Suprapubic skin (tissue), 3 donors: Measurements from ENCODE around the gene RARS2.

ENCODE experiments used
- EP300 ChIP-seq: sonication (generic); formaldehyde crosslinking; IDR thresholded peaks from one replicate; pipeline ENCODE4 v1.6.1; 2017; ENCODE audit warnings: antibody characterized with exemption
- TF ChIP-seq, protein P1 (sequence below), 2 donors: fragments of 200-600 bp in 1 of 2; fragments of 450-650 bp in 1 of 2; sonication (generic) in 1 of 2; IDR thresholded peaks; one replicate each; pipeline ENCODE4 v1.5.1; 2016 to 2019; ENCODE audit warnings: antibody characterized with exemption in 2 of 2, mild to moderate bottlenecking in 1 of 2, moderate library complexity in 1 of 2

DNA sequence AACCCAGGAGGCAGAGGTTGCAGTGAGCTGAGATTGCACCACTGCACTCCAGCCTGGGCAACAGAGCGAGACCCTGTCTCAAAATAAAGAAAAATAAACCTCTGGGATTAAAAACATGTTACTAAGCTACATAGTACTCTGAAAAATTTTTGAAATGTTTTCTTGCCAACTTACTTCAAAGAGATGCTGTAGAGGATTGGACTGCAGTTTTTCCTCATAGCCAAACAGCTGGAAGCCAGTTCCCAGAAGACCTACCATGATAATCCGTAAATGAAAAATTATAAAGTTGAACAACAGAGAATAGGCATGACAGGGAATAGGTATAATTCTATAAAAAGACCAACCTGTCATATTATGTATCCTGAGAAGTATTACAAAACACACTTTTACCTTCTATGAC lies 48.0 kb downstream of the RARS2 start:
- TF ChIP-seq, protein P1, sequence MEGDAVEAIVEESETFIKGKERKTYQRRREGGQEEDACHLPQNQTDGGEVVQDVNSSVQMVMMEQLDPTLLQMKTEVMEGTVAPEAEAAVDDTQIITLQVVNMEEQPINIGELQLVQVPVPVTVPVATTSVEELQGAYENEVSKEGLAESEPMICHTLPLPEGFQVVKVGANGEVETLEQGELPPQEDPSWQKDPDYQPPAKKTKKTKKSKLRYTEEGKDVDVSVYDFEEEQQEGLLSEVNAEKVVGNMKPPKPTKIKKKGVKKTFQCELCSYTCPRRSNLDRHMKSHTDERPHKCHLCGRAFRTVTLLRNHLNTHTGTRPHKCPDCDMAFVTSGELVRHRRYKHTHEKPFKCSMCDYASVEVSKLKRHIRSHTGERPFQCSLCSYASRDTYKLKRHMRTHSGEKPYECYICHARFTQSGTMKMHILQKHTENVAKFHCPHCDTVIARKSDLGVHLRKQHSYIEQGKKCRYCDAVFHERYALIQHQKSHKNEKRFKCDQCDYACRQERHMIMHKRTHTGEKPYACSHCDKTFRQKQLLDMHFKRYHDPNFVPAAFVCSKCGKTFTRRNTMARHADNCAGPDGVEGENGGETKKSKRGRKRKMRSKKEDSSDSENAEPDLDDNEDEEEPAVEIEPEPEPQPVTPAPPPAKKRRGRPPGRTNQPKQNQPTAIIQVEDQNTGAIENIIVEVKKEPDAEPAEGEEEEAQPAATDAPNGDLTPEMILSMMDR (IDR thresholded peaks at IDR 0.05) = no peak
- TF ChIP-seq EP300 = no peak
